NCI-H1048 (cell line): ENCODE measurements around the gene TUBA4A.
"Not testable (repeated sequence)": the region's sequence is repeated elsewhere in the genome, so short reads cannot be mapped to it uniquely, and the experiment has no call there.

Experiments
- DNase-seq: peaks from one replicate; lab custom pipeline; 2025; lab: John Stamatoyannopoulos, UW

Gene TUBA4A

GRCh38 chr2:219266886-219267285 lies 13.2 kb upstream of the TUBA4A start:
- DNase-seq = no peak

GRCh38 chr2:219266232-219266631 lies 12.5 kb upstream of the TUBA4A start:
- DNase-seq = no peak

- no peak for DNase-seq
These were observed 7.5 kb upstream of the TUBA4A start for GRCh38 chr2:219261024-219261855.

GRCh38 chr2:219258942-219259341 lies 5.2 kb upstream of the TUBA4A start:
- not testable (repeated sequence) for DNase-seq

- no peak for DNase-seq
These were observed 978 bp upstream of the TUBA4A start for GRCh38 chr2:219254590-219255201.

GRCh38 chr2:219252900-219253752 lies 592 bp downstream of the TUBA4A start, which contains the start of gene TUBA4B:
TSS of gene TUBA4B (plus strand) at chr2:219253243. CDS start at chr2:219253408, 165 bp downstream.
- no peak for DNase-seq

GRCh38 chr2:219252570-219252899 lies 1.2 kb downstream of the TUBA4A start:
- DNase-seq = no peak

- DNase-seq = no peak
These were observed 1.6 kb downstream of the TUBA4A start for GRCh38 chr2:219252084-219252483.

- DNase-seq = no peak
These were observed 2.1 kb downstream of the TUBA4A start for GRCh38 chr2:219251656-219252055.

GRCh38 chr2:219250049-219250781 lies 3.5 kb downstream of the TUBA4A start:
- DNase-seq = no peak

GRCh38 chr2:219249203-219249980 lies 4.3 kb downstream of the TUBA4A start:
- DNase-seq = no peak

- DNase-seq = no peak
These were observed 4.9 kb downstream of the TUBA4A start for GRCh38 chr2:219248845-219249202.

GRCh38 chr2:219247678-219248642 lies 5.8 kb downstream of the TUBA4A start:
- DNase-seq = no peak

GRCh38 chr2:219246559-219246958 lies 7.2 kb downstream of the TUBA4A start:
- no peak for DNase-seq

GRCh38 chr2:219245899-219246230 lies 7.9 kb downstream of the TUBA4A start:
- DNase-seq = no peak

GRCh38 chr2:219245148-219245898 lies 8.4 kb downstream of the TUBA4A start, which contains the start of the genes GLB1L and STK16:
TSS of gene GLB1L (minus strand) at chr2:219245444. CDS start at chr2:219243573, 1,871 bp downstream.
TSS of gene STK16 (plus strand) at chr2:219245479. CDS start at chr2:219246000, 521 bp downstream.
- peak; percentile 41 for DNase-seq

GRCh38 chr2:219244789-219245147 lies 8.9 kb downstream of the TUBA4A start:
- DNase-seq = no peak

GRCh38 chr2:219243291-219243761 lies 10.4 kb downstream of the TUBA4A start:
- no peak for DNase-seq

GRCh38 chr2:219234331-219234730 lies 19.4 kb downstream of the TUBA4A start:
- no peak for DNase-seq
